ENCODE measurements around the gene UPK1B. TPM values are rescaled to one million over a fixed set of nuclear protein-coding genes. Genes with fewer than 3 reads are reported as not detected.

UPK1B gene
- total RNA-seq, 1 experiment from 2014 or later = 1.0 TPM

- no peak for DNase-seq
- Histone ChIP-seq H3K4ac (ENCODE audit: low read depth, low read length) (no peak overlapping the region), H2BK12ac (ENCODE audit: insufficient read length, low read depth, low read length) (no peak overlapping the region), H2AFZ (ENCODE audit: low read length) (no peak overlapping the region), H2BK5ac (ENCODE audit: insufficient read length, low read length) (no peak overlapping the region), H2BK120ac (ENCODE audit: low read depth, low read length, poor library complexity, severe bottlenecking) (no peak overlapping the region), H4K20me1 (ENCODE audit: control insufficient read depth, insufficient read depth, insufficient read length) (no peaks in the 10 kb centered on the region), H3K79me2 (ENCODE audit: insufficient read depth, low read length) (no peaks in the 10 kb centered on the region), H4K5ac (ENCODE audit: insufficient read length, low read depth, low read length) (no peak overlapping the region), H2BK20ac (ENCODE audit: low read depth, low read length, poor library complexity, severe bottlenecking) (no peak overlapping the region), H3K23ac (ENCODE audit: insufficient read length, low read depth, low read length) (no peak overlapping the region), H2AK5ac (ENCODE audit: insufficient read length, low read length) (no peak overlapping the region), H4K91ac (ENCODE audit: insufficient read length, low read depth, low read length) (no peak overlapping the region), H3K27ac (ENCODE audit: insufficient read length, low read depth, low read length) (no peak overlapping the region), H4K8ac (replicated peaks; ENCODE audit: insufficient read length, low read depth, low read length) (no peak overlapping the region), H2BK15ac (ENCODE audit: low read depth, low read length) (no peak overlapping the region), H3K27me3 (ENCODE audit: insufficient read depth, low read length) (no peaks in the 10 kb centered on the region), H3K23me2 (ENCODE audit: insufficient read length, low read depth, low read length, poor library complexity, severe bottlenecking) (no peaks in the 10 kb centered on the region), H3K14ac (ENCODE audit: insufficient read depth, low read length) (no peak overlapping the region), H3K56ac (ENCODE audit: insufficient read length, low read depth, low read length) (no peak overlapping the region), H3K4me1 (ENCODE audit: insufficient read depth, low read length) (no peaks in the 10 kb centered on the region), H3K79me1 (ENCODE audit: insufficient read depth, low read depth, low read length, poor library complexity, severe bottlenecking) (no peaks in the 10 kb centered on the region), H3K18ac (ENCODE audit: insufficient read length, low read depth, low read length) (no peak overlapping the region), H3K9ac (ENCODE audit: extremely low read depth, insufficient read length, low read length) (no peak overlapping the region), H3K4me2 (ENCODE audit: insufficient read depth, insufficient read length, low read length) (no peak overlapping the region), H3K9me3 (ENCODE audit: control insufficient read depth, low read depth, low read length) (no peaks in the 10 kb centered on the region), H3T11ph (ENCODE audit: low read length) (no peak overlapping the region)
- H3K27me3 Mint-ChIP-seq (ENCODE audit: low read depth) = no peaks in the 10 kb centered on the region
- no peak overlapping the region for H3K27ac Mint-ChIP-seq
- peaks cover 3 to 11% of the 10 kb centered on the region in 2 experiments; a peak in 2 of 4 replicates for H3K4me1 Mint-ChIP-seq
- no peak for TF ChIP-seq CTCF (conservative IDR thresholded peaks at IDR 0.05)
- H3K9me3 Mint-ChIP-seq = no peaks in the 10 kb centered on the region
- WGBS (ENCODE audit: extremely low coverage, insufficient read length, low lambda C conversion rate) = no CpG with 5 or more reads among the region's 6 CpGs
- no peak overlapping the region for H3K4me3 Mint-ChIP-seq
- H3K36me3 Mint-ChIP-seq (ENCODE audit: insufficient read depth in 1 of 3, low read depth in 3 of 3) = peaks cover 22 to 69% (median 54%) of the 10 kb centered on the region in 3 experiments; a peak in 6 of 7 replicates
These were observed 38.4 kb downstream of the UPK1B start for GRCh38 chr3:119211803-119212202.
